Caco-2 (cell line): ENCODE data around the gene GPC6. TPM values are rescaled to one million over a fixed set of nuclear protein-coding genes. Genes with fewer than 3 reads are reported as not detected.

Experiments
- BruUV-seq: library from RNA; stranded (reverse); fragments of 400-500 nt; replicated peaks from 2 replicates; lab custom pipeline; 2021; lab: Mats Ljungman, UMichigan
- CTCF ChIA-PET: fragments of 300-600 bp; sonication (Branson Sonifier 250); formaldehyde crosslinking; loops from one replicate; lab custom pipeline; 2022; ENCODE audit warnings: antibody characterized with exemption; lab: Charles Lee
- POLR2A ChIA-PET: fragments of 300-600 bp; sonication (Branson Sonifier 250); formaldehyde crosslinking; loops from one replicate; lab custom pipeline; 2022; ENCODE audit warnings: antibody characterized with exemption; lab: Charles Lee
- DNase-seq, 2 experiments: peaks; one replicate each; pipeline versions ENCODE4 v3.0.0 to v3.0.0-alpha.2; 2020 to 2022
- H3K27me3 ChIP-seq: replicated peaks from 2 replicates; pipeline ENCODE4 v1.6.0; 2011; ENCODE audit warnings: low read length; ENCODE audit not compliant: control insufficient read depth, insufficient read depth
- H3K36me3 ChIP-seq: 2 replicates; pipeline ENCODE4 v1.5.1; 2011; ENCODE audit warnings: low read length; ENCODE audit not compliant: control insufficient read depth, insufficient read depth
- H3K4me1 ChIP-seq: fragments of 250-450 bp; sonication (Bioruptor Pico); 2 replicates; pipeline ENCODE4 v1.5.1; 2020; ENCODE audit warnings: mild to moderate bottlenecking
- H3K4me3 ChIP-seq: 2 replicates; pipeline ENCODE4 v1.5.1; 2011; ENCODE audit warnings: low read depth, mild to moderate bottlenecking, control low read depth, low read length
- H3K9me3 ChIP-seq: fragments of 250-450 bp; sonication (Bioruptor Pico); 2 replicates; pipeline ENCODE4 v1.5.1; 2020; ENCODE audit warnings: mild to moderate bottlenecking, moderate library complexity
- H3K27ac Mint-ChIP-seq: one replicate; pipeline ENCODE4 v1.8.0; 2022; ENCODE audit warnings: mixed read lengths; ENCODE audit not compliant: unreplicated experiment
- H3K27me3 Mint-ChIP-seq: one replicate; pipeline ENCODE4 v1.8.0; 2022; ENCODE audit warnings: mixed read lengths; ENCODE audit not compliant: insufficient read depth, unreplicated experiment
- H3K36me3 Mint-ChIP-seq: one replicate; pipeline ENCODE4 v1.8.0; 2022; ENCODE audit warnings: mild to moderate bottlenecking, mixed read lengths; ENCODE audit not compliant: insufficient read depth, unreplicated experiment
- H3K4me1 Mint-ChIP-seq: one replicate; pipeline ENCODE4 v1.8.0; 2022; ENCODE audit warnings: low read depth, mixed read lengths; ENCODE audit not compliant: unreplicated experiment
- H3K4me3 Mint-ChIP-seq: one replicate; pipeline ENCODE4 v1.8.0; 2022; ENCODE audit warnings: mild to moderate bottlenecking, moderate library complexity, mixed read lengths; ENCODE audit not compliant: unreplicated experiment
- H3K9me3 Mint-ChIP-seq: one replicate; pipeline ENCODE4 v1.8.0; 2022; ENCODE audit warnings: mixed read lengths; ENCODE audit not compliant: unreplicated experiment
- intact Hi-C: fragments of 100-400 bp; cut with micrococcal nuclease; formaldehyde crosslinking; loops from one replicate; pipeline ENCODE4 v1.10.0; 2022; ENCODE audit not compliant: unreplicated experiment
- total RNA-seq: library from RNA; stranded (reverse); gene quantifications from 2 replicates; pipeline ENCODE4 v1.2.3, GENCODE V29; 2022
- TF ChIP-seq, protein P1 (sequence below), 2 experiments: fragments of 200-600 bp in 1 of 2; IDR thresholded peaks; 1 replicate in 1 of 2; 2 replicates in 1 of 2; pipeline versions ENCODE4 v1.5.1 to v1.8.0; 2011 to 2022; ENCODE audit warnings: antibody characterized with exemption in 1 of 2, control low read depth in 1 of 2, inconsistent platforms in 1 of 2, low read depth in 1 of 2, low read length in 1 of 2, mild to moderate bottlenecking in 1 of 2, moderate library complexity in 1 of 2; ENCODE audit not compliant: insufficient read depth in 1 of 2, severe bottlenecking in 1 of 2, unreplicated experiment in 1 of 2

Gene GPC6
- total RNA-seq, 1 experiment from 2014 or later, result 0.16 TPM

DNA sequence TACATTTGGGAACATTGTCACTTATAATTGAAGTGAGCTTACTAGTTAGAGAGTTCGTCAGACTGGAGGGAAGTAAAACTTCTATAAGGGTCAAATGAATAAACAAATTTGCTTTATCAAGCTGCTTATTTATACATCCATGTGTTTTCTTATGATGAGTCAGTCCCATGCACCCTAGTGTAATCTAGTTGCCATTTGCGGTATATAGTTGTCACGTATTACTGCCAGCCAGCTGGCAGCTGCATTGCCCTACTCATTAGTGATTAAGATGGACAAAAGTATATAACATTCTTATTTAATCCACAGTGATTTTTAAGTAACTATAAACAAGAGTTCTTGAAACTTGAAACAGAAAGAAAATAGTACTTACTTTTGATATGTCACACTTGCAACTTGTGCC is 182.4 kb downstream of the GPC6 start:
- no peaks in the 10 kb centered on the region for H3K4me1 Mint-ChIP-seq
- no peaks in the 10 kb centered on the region for H3K9me3 Mint-ChIP-seq
- no peaks in the 10 kb centered on the region for H3K36me3 Mint-ChIP-seq
- no TSS peak for BruUV-seq
- Histone ChIP-seq H3K4me3 (no peak overlapping the region), H3K27me3 (no peaks in the 10 kb centered on the region), H3K36me3 (no peaks in the 10 kb centered on the region), H3K9me3 (no peaks in the 10 kb centered on the region), H3K4me1 (no peaks in the 10 kb centered on the region)
- TF ChIP-seq, protein P1, sequence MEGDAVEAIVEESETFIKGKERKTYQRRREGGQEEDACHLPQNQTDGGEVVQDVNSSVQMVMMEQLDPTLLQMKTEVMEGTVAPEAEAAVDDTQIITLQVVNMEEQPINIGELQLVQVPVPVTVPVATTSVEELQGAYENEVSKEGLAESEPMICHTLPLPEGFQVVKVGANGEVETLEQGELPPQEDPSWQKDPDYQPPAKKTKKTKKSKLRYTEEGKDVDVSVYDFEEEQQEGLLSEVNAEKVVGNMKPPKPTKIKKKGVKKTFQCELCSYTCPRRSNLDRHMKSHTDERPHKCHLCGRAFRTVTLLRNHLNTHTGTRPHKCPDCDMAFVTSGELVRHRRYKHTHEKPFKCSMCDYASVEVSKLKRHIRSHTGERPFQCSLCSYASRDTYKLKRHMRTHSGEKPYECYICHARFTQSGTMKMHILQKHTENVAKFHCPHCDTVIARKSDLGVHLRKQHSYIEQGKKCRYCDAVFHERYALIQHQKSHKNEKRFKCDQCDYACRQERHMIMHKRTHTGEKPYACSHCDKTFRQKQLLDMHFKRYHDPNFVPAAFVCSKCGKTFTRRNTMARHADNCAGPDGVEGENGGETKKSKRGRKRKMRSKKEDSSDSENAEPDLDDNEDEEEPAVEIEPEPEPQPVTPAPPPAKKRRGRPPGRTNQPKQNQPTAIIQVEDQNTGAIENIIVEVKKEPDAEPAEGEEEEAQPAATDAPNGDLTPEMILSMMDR (IDR thresholded peaks at IDR 0.05; ENCODE audit: insufficient read depth in 1 of 2, low read depth in 1 of 2, low read length in 1 of 2, severe bottlenecking in 1 of 2, unreplicated experiment in 1 of 2), result no peak
- intact Hi-C loops, result no loop called here
- ChIA-PET CTCF (interaction anchor here (0.6 kb wide), 1 partner anchor 726 kb away, joined by 5 read pairs; no protein-coding TSS in a partner anchor), POLR2A (no interaction called here)
- H3K27me3 Mint-ChIP-seq, result peaks cover 2% of the 10 kb centered on the region
- H3K27ac Mint-ChIP-seq, result no peak overlapping the region
- DNase-seq, result no peak
- H3K4me3 Mint-ChIP-seq, result no peak overlapping the region

- Histone ChIP-seq H3K36me3 (no peaks in the 10 kb centered on the region), H3K4me1 (no peaks in the 10 kb centered on the region), H3K4me3 (no peak overlapping the region), H3K27me3 (no peaks in the 10 kb centered on the region), H3K9me3 (no peaks in the 10 kb centered on the region)
- Mint-ChIP-seq H3K27ac (no peak overlapping the region), H3K36me3 (no peaks in the 10 kb centered on the region), H3K4me1 (no peaks in the 10 kb centered on the region), H3K4me3 (no peak overlapping the region), H3K9me3 (no peaks in the 10 kb centered on the region), H3K27me3 (peaks cover 2% of the 10 kb centered on the region)
- BruUV-seq, result no TSS peak
- DNase-seq, result no peak
- TF ChIP-seq, protein P1 (IDR thresholded peaks at IDR 0.05; ENCODE audit: insufficient read depth in 1 of 2, low read depth in 1 of 2, low read length in 1 of 2, severe bottlenecking in 1 of 2, unreplicated experiment in 1 of 2), result no peak
- POLR2A ChIA-PET, result no interaction called here
- CTCF ChIA-PET, result no interaction called here
- intact Hi-C loops, result no loop called here
Observed at GRCh38 chr13:93409816-93410215, 183.2 kb downstream of the GPC6 start.

GRCh38 chr13:93411186-93411680 is 184.6 kb downstream of the GPC6 start:
- Mint-ChIP-seq H3K4me3 (no peak overlapping the region), H3K36me3 (no peaks in the 10 kb centered on the region), H3K4me1 (no peaks in the 10 kb centered on the region), H3K27me3 (no peaks in the 10 kb centered on the region), H3K9me3 (no peaks in the 10 kb centered on the region), H3K27ac (no peak overlapping the region)
- Histone ChIP-seq H3K4me1 (no peaks in the 10 kb centered on the region), H3K36me3 (no peaks in the 10 kb centered on the region), H3K9me3 (no peaks in the 10 kb centered on the region), H3K4me3 (no peak overlapping the region), H3K27me3 (no peaks in the 10 kb centered on the region)
- TF ChIP-seq, protein P1 (IDR thresholded peaks at IDR 0.05; ENCODE audit: insufficient read depth in 1 of 2, low read depth in 1 of 2, low read length in 1 of 2, severe bottlenecking in 1 of 2, unreplicated experiment in 1 of 2), result no peak
- POLR2A ChIA-PET, result no interaction called here
- no peak for DNase-seq
- CTCF ChIA-PET, result no interaction called here
- intact Hi-C loops, result no loop called here
- BruUV-seq, result no TSS peak
